LHCN-M2 (cell line): ENCODE results near the gene MRPS25. TPM values are rescaled to one million over a fixed set of nuclear protein-coding genes. Genes with fewer than 3 reads are reported as not detected.
"Not testable (repeated sequence)": the region's sequence is repeated elsewhere in the genome, so short reads cannot be mapped to it uniquely, and the experiment has no call there.

ENCODE experiments used
- DNase-seq: peaks from one replicate; pipeline ENCODE4 v3.0.0-alpha.2; 2012; ENCODE audit warnings: low read depth
- total RNA-seq: library from RNA; depleted of rRNA; stranded (reverse); fragments of >200 nt; gene quantifications from 2 replicates; pipeline ENCODE4 v1.2.3, GENCODE V29; 2014; rRNA removed

MRPS25 gene
- total RNA-seq, 1 experiment from 2014 or later = 39.3 TPM

- DNase-seq = no peak
These were observed 21.5 kb downstream of the MRPS25 start for GRCh38 chr3:15043408-15044171.

GRCh38 chr3:15042936-15043335 lies 22.2 kb downstream of the MRPS25 start:
- DNase-seq = no peak

- no peak for DNase-seq
These were observed 23.2 kb downstream of the MRPS25 start for GRCh38 chr3:15041950-15042349.

GRCh38 chr3:15040844-15041243 lies 24.3 kb downstream of the MRPS25 start:
- DNase-seq = no peak

GRCh38 chr3:15038306-15038705 lies 26.8 kb downstream of the MRPS25 start:
- no peak for DNase-seq

- no peak for DNase-seq
These were observed 32.0 kb downstream of the MRPS25 start for GRCh38 chr3:15033103-15033502.

- DNase-seq = no peak
These were observed 32.5 kb downstream of the MRPS25 start for GRCh38 chr3:15032650-15033049.

- DNase-seq = no peak
These were observed 35.5 kb downstream of the MRPS25 start for GRCh38 chr3:15029625-15030024.

- DNase-seq = no peak
These were observed 41.4 kb downstream of the MRPS25 start for GRCh38 chr3:15023719-15024118.

GRCh38 chr3:15023249-15023648 lies 41.9 kb downstream of the MRPS25 start:
- no peak for DNase-seq

- DNase-seq = no peak
These were observed 47.9 kb downstream of the MRPS25 start for GRCh38 chr3:15017191-15017590.

GRCh38 chr3:15015456-15015855 lies 49.7 kb downstream of the MRPS25 start:
- peak; percentile 68 for DNase-seq

GRCh38 chr3:15014606-15015328 lies 50.3 kb downstream of the MRPS25 start:
- no peak for DNase-seq

GRCh38 chr3:15011174-15011573 lies 53.9 kb downstream of the MRPS25 start:
- no peak for DNase-seq

- DNase-seq = no peak
These were observed 54.5 kb downstream of the MRPS25 start for GRCh38 chr3:15010664-15011063.

- DNase-seq = no peak
These were observed 55.9 kb downstream of the MRPS25 start for GRCh38 chr3:15009167-15009566.

- peak; percentile 29 for DNase-seq
These were observed 57.4 kb downstream of the MRPS25 start for GRCh38 chr3:15007681-15008141.

GRCh38 chr3:14999182-14999581 lies 65.9 kb downstream of the MRPS25 start:
- DNase-seq = not testable (repeated sequence)

Other genes with a start within 250 kb of the MRPS25 start
- not detected in 2 replicates for gene FGD5, start 246.4 kb downstream of the MRPS25 start, total RNA-seq
- 16.4 and 20.1 TPM in 2 replicates for gene NR2C2, start 117.7 kb downstream of the MRPS25 start, total RNA-seq
- gene RBSN, start 33.8 kb upstream of the MRPS25 start, total RNA-seq = 18.7 and 25.3 TPM in 2 replicates
- gene CAPN7, start 140.9 kb upstream of the MRPS25 start, total RNA-seq = 22.1 and 26.6 TPM in 2 replicates